Measurements from ENCODE around the gene FSTL1.

Gene FSTL1

DNA sequence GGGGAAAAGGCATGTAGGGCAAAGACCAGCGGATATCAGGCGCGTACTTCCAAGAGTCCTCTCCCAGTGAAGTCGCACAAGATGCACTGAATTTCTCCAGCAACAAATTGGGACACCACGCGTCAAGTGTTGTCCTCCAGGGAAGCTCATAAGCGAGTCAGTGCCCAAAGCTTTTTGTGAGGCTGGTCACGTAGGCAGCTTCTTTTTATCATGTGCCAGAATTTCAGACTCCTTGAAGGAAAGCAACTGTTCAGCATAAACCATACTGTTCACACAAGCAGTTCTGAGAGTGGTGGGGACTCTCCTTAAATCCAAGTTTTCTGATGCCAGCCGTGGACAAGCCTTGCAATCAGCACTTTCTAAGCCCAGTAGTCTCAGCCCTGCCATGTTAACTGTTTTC lies 10.1 kb upstream of the FSTL1 start:
- TF ChIP-seq POLR2AphosphoS5 (IDR thresholded peaks at IDR 0.05; ENCODE audit: low read depth), result no peak
- TF ChIP-seq SPI1 (IDR thresholded peaks at IDR 0.05; ENCODE audit: borderline replicate concordance, low read depth), result no peak
- TF ChIP-seq, protein P1, sequence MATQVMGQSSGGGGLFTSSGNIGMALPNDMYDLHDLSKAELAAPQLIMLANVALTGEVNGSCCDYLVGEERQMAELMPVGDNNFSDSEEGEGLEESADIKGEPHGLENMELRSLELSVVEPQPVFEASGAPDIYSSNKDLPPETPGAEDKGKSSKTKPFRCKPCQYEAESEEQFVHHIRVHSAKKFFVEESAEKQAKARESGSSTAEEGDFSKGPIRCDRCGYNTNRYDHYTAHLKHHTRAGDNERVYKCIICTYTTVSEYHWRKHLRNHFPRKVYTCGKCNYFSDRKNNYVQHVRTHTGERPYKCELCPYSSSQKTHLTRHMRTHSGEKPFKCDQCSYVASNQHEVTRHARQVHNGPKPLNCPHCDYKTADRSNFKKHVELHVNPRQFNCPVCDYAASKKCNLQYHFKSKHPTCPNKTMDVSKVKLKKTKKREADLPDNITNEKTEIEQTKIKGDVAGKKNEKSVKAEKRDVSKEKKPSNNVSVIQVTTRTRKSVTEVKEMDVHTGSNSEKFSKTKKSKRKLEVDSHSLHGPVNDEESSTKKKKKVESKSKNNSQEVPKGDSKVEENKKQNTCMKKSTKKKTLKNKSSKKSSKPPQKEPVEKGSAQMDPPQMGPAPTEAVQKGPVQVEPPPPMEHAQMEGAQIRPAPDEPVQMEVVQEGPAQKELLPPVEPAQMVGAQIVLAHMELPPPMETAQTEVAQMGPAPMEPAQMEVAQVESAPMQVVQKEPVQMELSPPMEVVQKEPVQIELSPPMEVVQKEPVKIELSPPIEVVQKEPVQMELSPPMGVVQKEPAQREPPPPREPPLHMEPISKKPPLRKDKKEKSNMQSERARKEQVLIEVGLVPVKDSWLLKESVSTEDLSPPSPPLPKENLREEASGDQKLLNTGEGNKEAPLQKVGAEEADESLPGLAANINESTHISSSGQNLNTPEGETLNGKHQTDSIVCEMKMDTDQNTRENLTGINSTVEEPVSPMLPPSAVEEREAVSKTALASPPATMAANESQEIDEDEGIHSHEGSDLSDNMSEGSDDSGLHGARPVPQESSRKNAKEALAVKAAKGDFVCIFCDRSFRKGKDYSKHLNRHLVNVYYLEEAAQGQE (IDR thresholded peaks at IDR 0.05; ENCODE audit: insufficient replicate concordance, low read depth), result no peak
- TF ChIP-seq GABPA (IDR thresholded peaks at IDR 0.05; ENCODE audit: low read depth), result no peak
- TF ChIP-seq, protein P2, sequence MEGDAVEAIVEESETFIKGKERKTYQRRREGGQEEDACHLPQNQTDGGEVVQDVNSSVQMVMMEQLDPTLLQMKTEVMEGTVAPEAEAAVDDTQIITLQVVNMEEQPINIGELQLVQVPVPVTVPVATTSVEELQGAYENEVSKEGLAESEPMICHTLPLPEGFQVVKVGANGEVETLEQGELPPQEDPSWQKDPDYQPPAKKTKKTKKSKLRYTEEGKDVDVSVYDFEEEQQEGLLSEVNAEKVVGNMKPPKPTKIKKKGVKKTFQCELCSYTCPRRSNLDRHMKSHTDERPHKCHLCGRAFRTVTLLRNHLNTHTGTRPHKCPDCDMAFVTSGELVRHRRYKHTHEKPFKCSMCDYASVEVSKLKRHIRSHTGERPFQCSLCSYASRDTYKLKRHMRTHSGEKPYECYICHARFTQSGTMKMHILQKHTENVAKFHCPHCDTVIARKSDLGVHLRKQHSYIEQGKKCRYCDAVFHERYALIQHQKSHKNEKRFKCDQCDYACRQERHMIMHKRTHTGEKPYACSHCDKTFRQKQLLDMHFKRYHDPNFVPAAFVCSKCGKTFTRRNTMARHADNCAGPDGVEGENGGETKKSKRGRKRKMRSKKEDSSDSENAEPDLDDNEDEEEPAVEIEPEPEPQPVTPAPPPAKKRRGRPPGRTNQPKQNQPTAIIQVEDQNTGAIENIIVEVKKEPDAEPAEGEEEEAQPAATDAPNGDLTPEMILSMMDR (IDR thresholded peaks at IDR 0.05; ENCODE audit: insufficient read depth, low read length), result no peak
- DNase-seq (ENCODE audit: low read depth in 1 of 2, low spot score in 1 of 2), result no peak
- H3K4me3 ChIP-seq (replicated peaks; ENCODE audit: insufficient read depth, low read length), result no peak overlapping the region
- H3K27ac ChIP-seq (replicated peaks), result no peak overlapping the region
- no peaks in the 10 kb centered on the region for H3K27me3 ChIP-seq (ENCODE audit: insufficient read depth, poor library complexity, severe bottlenecking)

DNA sequence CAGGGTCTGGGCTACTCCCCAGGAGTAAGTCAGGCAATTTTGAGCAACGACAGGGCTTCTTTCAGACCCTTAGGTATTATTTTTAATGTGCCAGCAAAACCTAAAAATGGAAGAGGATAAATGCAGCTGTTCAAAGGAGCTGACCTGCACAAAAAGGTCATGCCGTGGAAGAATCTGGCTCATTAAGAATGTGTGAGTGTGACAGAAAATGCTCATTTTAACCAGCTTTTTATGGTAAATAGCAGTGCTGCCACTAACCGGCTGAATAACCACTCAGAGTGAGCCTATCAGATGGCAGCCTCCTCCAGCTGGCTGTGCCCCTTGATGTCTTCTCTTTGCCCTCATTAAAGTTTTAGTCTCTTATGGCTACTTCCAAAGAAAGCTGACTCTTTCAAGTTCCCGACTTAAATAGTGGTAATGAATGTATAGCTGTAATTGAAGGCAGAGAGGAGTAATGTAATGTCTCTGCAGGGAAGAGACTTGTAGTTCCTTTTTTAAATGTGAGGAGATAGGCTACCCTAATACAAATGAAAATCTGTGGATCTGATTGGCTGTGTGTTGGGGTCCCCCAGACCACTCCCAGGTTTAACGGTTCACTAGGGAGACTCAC lies 9.5 kb upstream of the FSTL1 start:
- H3K27ac ChIP-seq (replicated peaks), result no peak overlapping the region
- no peak overlapping the region for H3K4me3 ChIP-seq (replicated peaks; ENCODE audit: insufficient read depth, low read length)
- DNase-seq (ENCODE audit: low read depth in 1 of 2, low spot score in 1 of 2), result no peak
- TF ChIP-seq SPI1 (IDR thresholded peaks at IDR 0.05; ENCODE audit: borderline replicate concordance, low read depth) (no peak), GABPA (IDR thresholded peaks at IDR 0.05; ENCODE audit: low read depth) (no peak), POLR2AphosphoS5 (IDR thresholded peaks at IDR 0.05; ENCODE audit: low read depth) (no peak)
- TF ChIP-seq, protein P1 (IDR thresholded peaks at IDR 0.05; ENCODE audit: insufficient replicate concordance, low read depth), result no peak
- TF ChIP-seq, protein P2 (IDR thresholded peaks at IDR 0.05; ENCODE audit: insufficient read depth, low read length), result no peak
- no peaks in the 10 kb centered on the region for H3K27me3 ChIP-seq (ENCODE audit: insufficient read depth, poor library complexity, severe bottlenecking)

DNA sequence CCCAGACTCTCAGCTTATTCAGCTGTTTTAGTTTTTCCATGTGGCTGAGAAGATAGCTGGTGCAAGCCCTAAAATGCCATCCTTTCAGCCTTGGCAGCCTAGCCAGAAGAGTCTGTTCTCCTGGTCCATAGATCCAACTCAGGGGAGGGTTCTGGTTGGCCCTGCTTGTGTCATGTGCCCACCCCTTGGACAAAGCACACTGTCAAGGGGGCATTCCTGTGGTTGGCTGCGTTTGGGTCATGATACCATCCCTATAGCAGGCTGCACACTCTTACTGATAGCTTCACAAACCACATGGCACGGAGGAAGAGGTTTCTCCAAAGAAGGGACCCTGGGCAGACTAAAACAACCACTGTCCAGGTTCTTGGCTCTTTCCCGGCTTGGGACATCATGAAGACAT lies 8.4 kb upstream of the FSTL1 start:
- H3K4me3 ChIP-seq (replicated peaks; ENCODE audit: insufficient read depth, low read length), result no peak overlapping the region
- H3K27ac ChIP-seq (replicated peaks), result no peak overlapping the region
- DNase-seq (ENCODE audit: low read depth in 1 of 2, low spot score in 1 of 2), result no peak
- TF ChIP-seq, protein P2 (IDR thresholded peaks at IDR 0.05; ENCODE audit: insufficient read depth, low read length), result no peak
- TF ChIP-seq GABPA (IDR thresholded peaks at IDR 0.05; ENCODE audit: low read depth) (no peak), SPI1 (IDR thresholded peaks at IDR 0.05; ENCODE audit: borderline replicate concordance, low read depth) (no peak), POLR2AphosphoS5 (IDR thresholded peaks at IDR 0.05; ENCODE audit: low read depth) (no peak)
- TF ChIP-seq, protein P1 (IDR thresholded peaks at IDR 0.05; ENCODE audit: insufficient replicate concordance, low read depth), result no peak
- no peaks in the 10 kb centered on the region for H3K27me3 ChIP-seq (ENCODE audit: insufficient read depth, poor library complexity, severe bottlenecking)
